BJ (cell line): ENCODE results near the gene AOAH. TPM values are rescaled to one million over a fixed set of nuclear protein-coding genes. Genes with fewer than 3 reads are reported as not detected.

Source experiments
- CTCF ChIA-PET: fragments of 350-600 bp; formaldehyde crosslinking; extraction: SDS; loops from one replicate; lab custom pipeline; 2021; ENCODE audit warnings: antibody characterized with exemption, inconsistent platforms; lab: Yijun Ruan, JAX
- POLR2A ChIA-PET: fragments of 300-600 bp; sonication (Branson Sonifier 250); formaldehyde crosslinking; extraction: SDS; loops from one replicate; lab custom pipeline; 2021; ENCODE audit warnings: antibody characterized with exemption; lab: Charles Lee
- DNase-seq: peaks from one replicate; pipeline ENCODE4 v3.0.0-alpha.2; 2011; ENCODE audit warnings: low read depth
- H3K27me3 ChIP-seq: 2 replicates; pipeline ENCODE4 v1.6.0; 2011; ENCODE audit warnings: low read length; ENCODE audit not compliant: control insufficient read depth, insufficient read depth
- H3K36me3 ChIP-seq: 2 replicates; pipeline ENCODE4 v1.5.1; 2011; ENCODE audit warnings: low read length; ENCODE audit not compliant: control insufficient read depth, insufficient read depth
- H3K4me3 ChIP-seq: 2 replicates; pipeline ENCODE4 v1.5.1; 2011; ENCODE audit warnings: low read depth, mild to moderate bottlenecking, control low read depth, low read length
- polyA plus RNA-seq: library from polyadenylated mRNA; depleted of rRNA; stranded (reverse); fragments of >200 nt; gene quantifications from 2 replicates; pipeline ENCODE4 v1.2.3, GENCODE V29; 2011
- TF ChIP-seq, protein P1 (sequence below): IDR thresholded peaks from 2 replicates; pipeline ENCODE4 v1.5.1; 2011; ENCODE audit warnings: low read depth, mild to moderate bottlenecking, control low read depth, inconsistent platforms, low read length, moderate library complexity; ENCODE audit not compliant: insufficient read depth

AOAH gene
- polyA plus RNA-seq, 1 experiment = not detected

DNA sequence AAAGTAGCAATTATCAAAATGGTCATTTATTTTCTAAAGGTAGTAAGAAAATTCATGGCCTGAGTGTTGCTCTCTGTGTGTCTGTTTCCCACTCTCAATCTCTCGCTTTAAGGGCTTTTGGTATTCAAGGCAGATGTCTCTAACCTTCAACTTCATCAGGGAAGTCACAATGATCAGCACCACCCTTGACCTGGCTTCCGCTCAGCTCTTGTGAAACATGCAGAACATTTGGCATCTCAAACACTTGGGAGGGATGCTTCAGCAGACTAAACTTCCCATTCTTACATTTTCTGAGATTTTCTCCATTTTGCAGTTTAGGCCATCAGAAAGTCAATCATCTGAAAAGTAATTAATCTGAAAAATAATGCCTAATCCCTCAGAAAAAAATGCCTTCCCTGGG, 129.8 kb downstream of the AOAH start:
- TF ChIP-seq, protein P1, sequence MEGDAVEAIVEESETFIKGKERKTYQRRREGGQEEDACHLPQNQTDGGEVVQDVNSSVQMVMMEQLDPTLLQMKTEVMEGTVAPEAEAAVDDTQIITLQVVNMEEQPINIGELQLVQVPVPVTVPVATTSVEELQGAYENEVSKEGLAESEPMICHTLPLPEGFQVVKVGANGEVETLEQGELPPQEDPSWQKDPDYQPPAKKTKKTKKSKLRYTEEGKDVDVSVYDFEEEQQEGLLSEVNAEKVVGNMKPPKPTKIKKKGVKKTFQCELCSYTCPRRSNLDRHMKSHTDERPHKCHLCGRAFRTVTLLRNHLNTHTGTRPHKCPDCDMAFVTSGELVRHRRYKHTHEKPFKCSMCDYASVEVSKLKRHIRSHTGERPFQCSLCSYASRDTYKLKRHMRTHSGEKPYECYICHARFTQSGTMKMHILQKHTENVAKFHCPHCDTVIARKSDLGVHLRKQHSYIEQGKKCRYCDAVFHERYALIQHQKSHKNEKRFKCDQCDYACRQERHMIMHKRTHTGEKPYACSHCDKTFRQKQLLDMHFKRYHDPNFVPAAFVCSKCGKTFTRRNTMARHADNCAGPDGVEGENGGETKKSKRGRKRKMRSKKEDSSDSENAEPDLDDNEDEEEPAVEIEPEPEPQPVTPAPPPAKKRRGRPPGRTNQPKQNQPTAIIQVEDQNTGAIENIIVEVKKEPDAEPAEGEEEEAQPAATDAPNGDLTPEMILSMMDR = no peak
- POLR2A ChIA-PET = no interaction called here
- no peak for DNase-seq
- Histone ChIP-seq H3K27me3 (no peaks in the 10 kb centered on the region), H3K4me3 (no peak overlapping the region), H3K36me3 (no peaks in the 10 kb centered on the region)
- CTCF ChIA-PET = no interaction called here

DNA sequence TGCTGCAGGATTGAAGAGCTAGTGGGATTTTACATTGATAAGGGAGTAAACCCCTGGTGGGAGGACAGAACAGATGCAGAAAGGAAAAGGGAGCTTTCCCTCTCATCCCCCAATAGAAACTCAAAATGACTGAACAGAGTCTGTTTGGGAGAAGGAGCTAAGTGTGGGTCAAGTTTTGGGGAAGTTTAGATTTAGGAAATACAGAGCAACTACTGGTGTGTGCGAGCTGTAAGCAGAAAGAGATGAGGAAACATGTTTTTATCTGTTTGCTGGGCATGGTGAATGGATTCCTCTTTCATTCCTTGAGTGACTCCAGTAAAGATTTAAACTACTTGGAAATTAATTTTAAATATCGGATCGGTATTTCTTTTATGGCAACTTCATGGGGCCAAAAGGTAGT, 132.7 kb downstream of the AOAH start:
- Histone ChIP-seq H3K27me3 (no peaks in the 10 kb centered on the region), H3K36me3 (no peaks in the 10 kb centered on the region), H3K4me3 (no peak overlapping the region)
- TF ChIP-seq, protein P1 = no peak
- CTCF ChIA-PET = interaction anchor here (0.6 to 0.9 kb wide), 2 partner anchors 79 to 659 kb away, joined by 3 to 5 read pairs; no protein-coding TSS in a partner anchor
- DNase-seq = no peak
- POLR2A ChIA-PET = no interaction called here

DNA sequence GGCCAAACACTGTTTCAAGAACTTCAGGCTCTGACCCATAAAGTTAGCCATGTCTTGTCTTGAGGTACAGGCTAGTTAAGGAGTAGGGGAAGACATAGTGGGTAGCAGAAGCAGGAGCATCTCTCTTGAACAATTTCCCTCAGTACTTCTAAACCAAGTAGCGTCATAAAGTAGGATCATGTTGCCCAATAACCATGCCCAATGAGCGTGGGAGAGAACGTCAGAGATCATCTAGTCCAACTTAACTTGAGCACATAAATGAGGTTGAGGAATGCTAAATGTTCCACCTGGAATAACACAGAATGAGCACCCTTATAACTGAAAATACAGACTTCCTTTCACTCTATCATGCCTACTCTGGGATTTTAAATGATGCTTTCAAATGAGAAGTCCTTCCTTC, 134.9 kb downstream of the AOAH start:
- POLR2A ChIA-PET = no interaction called here
- TF ChIP-seq, protein P1 = no peak
- CTCF ChIA-PET = interaction anchor here (0.7 to 1.9 kb wide), 3 partner anchors 10 to 25 kb away, joined by 4 to 5 read pairs (median 4); no protein-coding TSS in a partner anchor

DNA sequence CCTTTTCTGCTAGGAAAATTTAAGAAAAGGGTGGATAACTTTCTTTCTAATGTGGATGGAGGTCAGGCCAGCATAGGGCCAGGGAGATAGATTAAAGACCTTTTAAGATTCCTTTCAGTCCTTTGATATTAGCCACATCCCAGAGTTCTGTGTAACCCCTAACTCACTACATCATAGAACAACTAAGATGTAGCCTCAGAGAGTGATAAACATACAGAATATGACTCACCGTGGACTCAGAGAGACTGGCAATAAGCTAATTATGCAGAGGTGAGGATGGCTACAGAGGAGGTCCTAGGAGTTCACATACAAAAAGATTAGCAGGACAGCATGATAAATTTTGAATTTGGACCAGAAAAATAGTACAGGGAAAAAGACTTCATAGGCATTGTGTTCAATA, 141.0 kb downstream of the AOAH start:
- no peak overlapping the region for H3K4me3 ChIP-seq
- TF ChIP-seq, protein P1 = no peak
- 0 out of 2 replicates have a peak, but pooled peaks cover 1% of the 10 kb centered on the region for H3K27me3 ChIP-seq
- no peak for DNase-seq
- no peaks in the 10 kb centered on the region for H3K36me3 ChIP-seq
- CTCF ChIA-PET = no interaction called here
- POLR2A ChIA-PET = no interaction called here

More for the DNA sequence above, 134.9 kb downstream of the AOAH start:
- H3K36me3 ChIP-seq = no peaks in the 10 kb centered on the region
- 0 out of 2 replicates have a peak, but pooled peaks cover 1% of the 10 kb centered on the region for H3K27me3 ChIP-seq
- DNase-seq = no peak
- no peak overlapping the region for H3K4me3 ChIP-seq

DNA sequence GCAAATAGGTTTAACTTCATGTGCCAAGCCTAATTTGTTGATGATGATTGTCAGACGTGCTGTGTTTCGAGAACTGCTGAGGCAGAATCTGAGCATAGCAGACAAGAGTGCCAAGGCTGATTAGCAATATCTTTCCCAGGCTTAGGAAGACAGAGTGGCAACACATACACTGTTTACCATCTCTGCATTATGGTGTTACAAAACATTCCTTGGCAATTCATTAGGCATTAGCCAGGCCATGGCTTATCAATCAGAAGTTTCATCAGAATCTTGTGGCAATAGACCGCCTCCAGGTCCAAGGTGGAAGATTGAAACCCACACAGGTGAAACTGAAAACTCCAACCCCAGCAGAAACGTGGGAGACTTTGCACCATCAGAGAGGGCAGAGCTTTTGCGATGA, 148.5 kb downstream of the AOAH start:
- Histone ChIP-seq H3K27me3 (no peaks in the 10 kb centered on the region; the same call in 1 of the 2 replicates), H3K36me3 (no peaks in the 10 kb centered on the region), H3K4me3 (no peak overlapping the region)
- ChIA-PET CTCF (interaction anchor here (1.0 kb wide), 1 partner anchor 18 kb away, joined by 3 read pairs; no protein-coding TSS in a partner anchor), POLR2A (no interaction called here)
- no peak for DNase-seq
- TF ChIP-seq, protein P1 = no peak
